HEK293 (cell line): ENCODE results near the gene DIO1.

Experiments
- CTCF ChIA-PET: fragments of 350-600 bp; formaldehyde crosslinking; extraction: SDS; loops from one replicate; lab custom pipeline; 2021; ENCODE audit warnings: antibody characterized with exemption; lab: Yijun Ruan, JAX
- POLR2A ChIA-PET: fragments of 300-600 bp; formaldehyde crosslinking; extraction: SDS; loops from one replicate; lab custom pipeline; 2020; ENCODE audit warnings: antibody characterized with exemption, inconsistent platforms; lab: Yijun Ruan, JAX
- H3K27ac ChIP-seq: fragments of 200-500 bp; sonication (Bioruptor generic); 2 replicates; pipeline ENCODE4 v1.5.1; 2014; ENCODE audit warnings: low read depth, low read length, control low read depth, inconsistent platforms; ENCODE audit errors: extremely low read depth
- H3K36me3 ChIP-seq, 2 experiments: fragments of 200-500 bp in 1 of 2; sonication (Bioruptor generic) in 1 of 2; 1 replicate in 1 of 2; 2 replicates in 1 of 2; pipeline ENCODE4 v1.5.1; 2014 to 2017; ENCODE audit warnings: inconsistent platforms in 2 of 2, low read length in 2 of 2; ENCODE audit not compliant: control insufficient read depth in 2 of 2, insufficient read depth in 1 of 2
- H3K4me1 ChIP-seq: fragments of 200-500 bp; sonication (Bioruptor generic); 2 replicates; pipeline ENCODE4 v1.5.1; 2014; ENCODE audit warnings: mild to moderate bottlenecking, low read length, inconsistent platforms; ENCODE audit not compliant: control insufficient read depth, insufficient read depth
- H3K4me3 ChIP-seq: 2 replicates; pipeline ENCODE4 v1.5.1; 2011; ENCODE audit warnings: low read depth, mild to moderate bottlenecking, control low read depth, low read length, moderate library complexity
- H3K9me3 ChIP-seq: fragments of 200-500 bp; sonication (Bioruptor generic); 2 replicates; pipeline ENCODE4 v1.5.1; 2014; ENCODE audit warnings: low read depth, low read length, inconsistent platforms; ENCODE audit not compliant: control insufficient read depth, insufficient read depth
- AEBP2 ChIP-seq: fragments of 450-650 bp; formaldehyde crosslinking; IDR thresholded peaks from 2 replicates; pipeline ENCODE4 v1.5.1; 2016; ENCODE audit warnings: missing biosample characterization, missing genetic modification characterization, borderline replicate concordance
- HOXA7 ChIP-seq: sonication (generic); formaldehyde crosslinking; IDR thresholded peaks from 2 replicates; pipeline ENCODE4 v1.8.1; 2022; ENCODE audit warnings: missing genetic modification reagents, borderline replicate concordance
- REPIN1 ChIP-seq: fragments of 450-650 bp; formaldehyde crosslinking; IDR thresholded peaks from 2 replicates; pipeline ENCODE4 v1.5.1; 2017; ENCODE audit warnings: missing biosample characterization, missing genetic modification characterization, low read depth
- ZBTB17 ChIP-seq: fragments of 450-650 bp; formaldehyde crosslinking; IDR thresholded peaks from 2 replicates; pipeline ENCODE4 v1.5.1; 2016; ENCODE audit warnings: missing biosample characterization, missing genetic modification characterization
- ZFP37 ChIP-seq: fragments of 450-650 bp; formaldehyde crosslinking; IDR thresholded peaks from 2 replicates; pipeline ENCODE4 v1.5.1; 2016; ENCODE audit warnings: missing biosample characterization, missing genetic modification characterization
- ZNF132 ChIP-seq: fragments of 450-650 bp; formaldehyde crosslinking; IDR thresholded peaks from 2 replicates; pipeline ENCODE4 v1.5.1; 2017; ENCODE audit warnings: missing biosample characterization, missing genetic modification characterization, borderline replicate concordance
- ZNF133 ChIP-seq: fragments of 450-650 bp; formaldehyde crosslinking; IDR thresholded peaks from 2 replicates; pipeline ENCODE4 v1.5.1; 2016; ENCODE audit warnings: missing biosample characterization, missing genetic modification characterization
- ZNF157 ChIP-seq: fragments of 450-650 bp; formaldehyde crosslinking; IDR thresholded peaks from 2 replicates; pipeline ENCODE4 v1.5.1; 2016; ENCODE audit warnings: missing biosample characterization, missing genetic modification characterization
- ZNF266 ChIP-seq: fragments of 450-650 bp; formaldehyde crosslinking; IDR thresholded peaks from 2 replicates; pipeline ENCODE4 v1.5.1; 2016; ENCODE audit warnings: missing biosample characterization, missing genetic modification characterization, low read depth
- ZNF324 ChIP-seq: fragments of 450-650 bp; formaldehyde crosslinking; IDR thresholded peaks from 2 replicates; pipeline ENCODE4 v1.5.1; 2016; ENCODE audit warnings: missing biosample characterization, missing genetic modification characterization
- ZNF510 ChIP-seq: fragments of 450-650 bp; formaldehyde crosslinking; IDR thresholded peaks from 2 replicates; pipeline ENCODE4 v1.5.1; 2018; ENCODE audit warnings: mild to moderate bottlenecking, missing genetic modification characterization, missing biosample characterization; ENCODE audit not compliant: insufficient replicate concordance
- ZNF560 ChIP-seq: fragments of 450-650 bp; formaldehyde crosslinking; IDR thresholded peaks from 2 replicates; pipeline ENCODE4 v1.5.1; 2017; ENCODE audit warnings: missing biosample characterization, missing genetic modification characterization, borderline replicate concordance
- ZNF561 ChIP-seq: fragments of 450-650 bp; IDR thresholded peaks from 2 replicates; pipeline ENCODE4 v1.5.1; 2018; ENCODE audit warnings: missing biosample characterization, missing genetic modification characterization, borderline replicate concordance
- ZNF600 ChIP-seq: fragments of 450-650 bp; formaldehyde crosslinking; IDR thresholded peaks from 2 replicates; pipeline ENCODE4 v1.5.1; 2016; ENCODE audit warnings: missing biosample characterization, missing genetic modification characterization
- ZNF76 ChIP-seq: fragments of 450-650 bp; formaldehyde crosslinking; IDR thresholded peaks from 2 replicates; pipeline ENCODE4; 2016; ENCODE audit warnings: low read depth, missing biosample characterization, missing genetic modification characterization, borderline replicate concordance
- ZXDB ChIP-seq: fragments of 450-650 bp; formaldehyde crosslinking; IDR thresholded peaks from 2 replicates; pipeline ENCODE4 v1.5.1; 2016; ENCODE audit warnings: missing biosample characterization, missing genetic modification characterization
- TF ChIP-seq, protein P1 (sequence below): fragments of 450-650 bp; formaldehyde crosslinking; IDR thresholded peaks from 2 replicates; pipeline ENCODE4 v1.5.1; 2016; ENCODE audit warnings: missing biosample characterization, missing genetic modification characterization
- TF ChIP-seq, protein P2 (sequence below): fragments of 450-650 bp; formaldehyde crosslinking; conservative IDR thresholded peaks from 2 replicates; pipeline ENCODE4 v1.5.1; 2016; ENCODE audit warnings: low read depth, missing biosample characterization, missing genetic modification characterization

Gene DIO1

GRCh38 chr1:53893999-53894636, at the start of gene DIO1:
Gene DIO1, plus strand, starts transcription at chr1:53894187. Its CDS starts 24 bp downstream, at chr1:53894211.
- POLR2A ChIA-PET = no interaction called here
- no peaks in the 10 kb centered on the region; the same call in 1 of the 2 replicates for H3K4me1 ChIP-seq
- H3K36me3 ChIP-seq = no peaks in the 10 kb centered on the region
- TF ChIP-seq REPIN1 (tag by site-specific recombination) = no peak
- no peak for TF ChIP-seq ZXDB
- TF ChIP-seq, protein P1, sequence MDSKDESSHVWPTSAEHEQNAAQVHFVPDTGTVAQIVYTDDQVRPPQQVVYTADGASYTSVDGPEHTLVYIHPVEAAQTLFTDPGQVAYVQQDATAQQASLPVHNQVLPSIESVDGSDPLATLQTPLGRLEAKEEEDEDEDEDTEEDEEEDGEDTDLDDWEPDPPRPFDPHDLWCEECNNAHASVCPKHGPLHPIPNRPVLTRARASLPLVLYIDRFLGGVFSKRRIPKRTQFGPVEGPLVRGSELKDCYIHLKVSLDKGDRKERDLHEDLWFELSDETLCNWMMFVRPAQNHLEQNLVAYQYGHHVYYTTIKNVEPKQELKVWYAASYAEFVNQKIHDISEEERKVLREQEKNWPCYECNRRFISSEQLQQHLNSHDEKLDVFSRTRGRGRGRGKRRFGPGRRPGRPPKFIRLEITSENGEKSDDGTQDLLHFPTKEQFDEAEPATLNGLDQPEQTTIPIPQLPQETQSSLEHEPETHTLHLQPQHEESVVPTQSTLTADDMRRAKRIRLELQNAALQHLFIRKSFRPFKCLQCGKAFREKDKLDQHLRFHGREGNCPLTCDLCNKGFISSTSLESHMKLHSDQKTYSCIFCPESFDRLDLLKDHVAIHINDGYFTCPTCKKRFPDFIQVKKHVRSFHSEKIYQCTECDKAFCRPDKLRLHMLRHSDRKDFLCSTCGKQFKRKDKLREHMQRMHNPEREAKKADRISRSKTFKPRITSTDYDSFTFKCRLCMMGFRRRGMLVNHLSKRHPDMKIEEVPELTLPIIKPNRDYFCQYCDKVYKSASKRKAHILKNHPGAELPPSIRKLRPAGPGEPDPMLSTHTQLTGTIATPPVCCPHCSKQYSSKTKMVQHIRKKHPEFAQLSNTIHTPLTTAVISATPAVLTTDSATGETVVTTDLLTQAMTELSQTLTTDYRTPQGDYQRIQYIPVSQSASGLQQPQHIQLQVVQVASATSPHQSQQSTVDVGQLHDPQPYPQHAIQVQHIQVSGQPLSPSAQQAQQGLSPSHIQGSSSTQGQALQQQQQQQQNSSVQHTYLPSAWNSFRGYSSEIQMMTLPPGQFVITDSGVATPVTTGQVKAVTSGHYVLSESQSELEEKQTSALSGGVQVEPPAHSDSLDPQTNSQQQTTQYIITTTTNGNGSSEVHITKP (tag by site-specific recombination) = no peak
- TF ChIP-seq ZBTB17 (tag by site-specific recombination) = peak; percentile 65
- TF ChIP-seq ZNF76 (tag by site-specific recombination) = no peak
- TF ChIP-seq, all 188 proteins: peak for 1
- Histone ChIP-seq H3K27ac (no peak within 1 kb of the TSS), H3K9me3 (no peaks in the 10 kb centered on the region), H3K4me3 (no peak within 1 kb of the TSS)
- CTCF ChIA-PET = interaction anchor here (1.1 kb wide), 1 partner anchor 65 kb away, joined by 4 read pairs; no protein-coding TSS in a partner anchor

GRCh38 chr1:53847980-53848379, 46.0 kb upstream of the DIO1 start:
- Histone ChIP-seq H3K27ac (no peak overlapping the region), H3K36me3 (peaks cover 0 to 6% of the 10 kb centered on the region in 2 experiments; a peak in 1 of 3 replicates), H3K4me1 (no peaks in the 10 kb centered on the region), H3K4me3 (no peak overlapping the region), H3K9me3 (no peaks in the 10 kb centered on the region)
- TF ChIP-seq HOXA7 (CRISPR knock-in tag) = no peak
- TF ChIP-seq ZNF561 = no peak
- TF ChIP-seq, protein P2, sequence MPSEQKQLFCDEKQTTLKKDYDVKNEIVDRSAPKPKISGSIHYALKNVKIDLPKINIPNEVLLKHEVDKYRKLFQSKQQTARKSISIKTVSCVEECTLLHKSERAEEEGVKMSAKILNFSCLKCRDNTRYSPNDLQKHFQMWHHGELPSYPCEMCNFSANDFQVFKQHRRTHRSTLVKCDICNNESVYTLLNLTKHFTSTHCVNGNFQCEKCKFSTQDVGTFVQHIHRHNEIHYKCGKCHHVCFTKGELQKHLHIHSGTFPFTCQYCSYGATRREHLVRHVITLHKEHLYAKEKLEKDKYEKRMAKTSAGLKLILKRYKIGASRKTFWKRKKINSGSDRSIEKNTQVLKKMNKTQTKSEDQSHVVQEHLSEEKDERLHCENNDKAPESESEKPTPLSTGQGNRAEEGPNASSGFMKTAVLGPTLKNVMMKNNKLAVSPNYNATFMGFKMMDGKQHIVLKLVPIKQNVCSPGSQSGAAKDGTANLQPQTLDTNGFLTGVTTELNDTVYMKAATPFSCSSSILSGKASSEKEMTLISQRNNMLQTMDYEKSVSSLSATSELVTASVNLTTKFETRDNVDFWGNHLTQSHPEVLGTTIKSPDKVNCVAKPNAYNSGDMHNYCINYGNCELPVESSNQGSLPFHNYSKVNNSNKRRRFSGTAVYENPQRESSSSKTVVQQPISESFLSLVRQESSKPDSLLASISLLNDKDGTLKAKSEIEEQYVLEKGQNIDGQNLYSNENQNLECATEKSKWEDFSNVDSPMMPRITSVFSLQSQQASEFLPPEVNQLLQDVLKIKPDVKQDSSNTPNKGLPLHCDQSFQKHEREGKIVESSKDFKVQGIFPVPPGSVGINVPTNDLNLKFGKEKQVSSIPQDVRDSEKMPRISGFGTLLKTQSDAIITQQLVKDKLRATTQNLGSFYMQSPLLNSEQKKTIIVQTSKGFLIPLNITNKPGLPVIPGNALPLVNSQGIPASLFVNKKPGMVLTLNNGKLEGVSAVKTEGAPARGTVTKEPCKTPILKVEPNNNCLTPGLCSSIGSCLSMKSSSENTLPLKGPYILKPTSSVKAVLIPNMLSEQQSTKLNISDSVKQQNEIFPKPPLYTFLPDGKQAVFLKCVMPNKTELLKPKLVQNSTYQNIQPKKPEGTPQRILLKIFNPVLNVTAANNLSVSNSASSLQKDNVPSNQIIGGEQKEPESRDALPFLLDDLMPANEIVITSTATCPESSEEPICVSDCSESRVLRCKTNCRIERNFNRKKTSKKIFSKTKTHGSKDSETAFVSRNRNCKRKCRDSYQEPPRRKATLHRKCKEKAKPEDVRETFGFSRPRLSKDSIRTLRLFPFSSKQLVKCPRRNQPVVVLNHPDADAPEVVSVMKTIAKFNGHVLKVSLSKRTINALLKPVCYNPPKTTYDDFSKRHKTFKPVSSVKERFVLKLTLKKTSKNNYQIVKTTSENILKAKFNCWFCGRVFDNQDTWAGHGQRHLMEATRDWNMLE (tag by site-specific recombination) = no peak
- no peak for TF ChIP-seq ZFP37 (tag by site-specific recombination)
- POLR2A ChIA-PET = no interaction called here
- CTCF ChIA-PET = interaction anchor here (1.3 to 5.2 kb wide), 2 partner anchors 13 to 31 kb away, joined by 3 to 35 read pairs; no protein-coding TSS in a partner anchor

DNA sequence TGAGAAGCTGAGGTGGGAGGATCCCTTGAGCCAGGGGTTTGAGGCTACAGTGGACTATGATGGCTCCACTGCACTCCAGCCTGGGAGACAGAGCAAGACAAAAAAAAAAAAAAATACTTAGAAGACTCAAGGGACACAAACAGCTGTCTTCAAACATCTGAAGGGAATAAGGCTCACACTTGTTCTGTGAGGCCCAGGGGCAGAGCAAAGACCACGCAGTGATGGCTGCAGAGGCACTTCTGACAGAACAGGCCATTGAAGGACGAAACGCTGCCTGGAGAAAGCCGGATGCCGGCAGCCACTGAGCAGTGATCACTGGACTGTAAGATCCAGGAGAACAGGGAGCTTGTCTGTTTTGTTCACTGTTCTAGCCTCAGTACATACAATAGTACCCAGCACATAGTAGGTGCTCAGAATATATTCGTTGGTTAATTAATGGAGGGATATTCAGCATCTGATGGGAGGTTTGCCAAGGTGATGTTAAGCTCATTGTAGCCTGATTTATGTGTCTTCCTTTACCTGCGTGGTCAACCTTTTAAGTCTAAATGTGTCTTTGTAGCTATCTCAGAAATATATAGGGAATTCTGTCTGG, 43.8 kb upstream of the DIO1 start:
- POLR2A ChIA-PET = no interaction called here
- TF ChIP-seq ZNF132 (tag by site-specific recombination) (no peak), ZNF266 (no peak), ZNF600 (no peak), ZNF560 (tag by site-specific recombination) (no peak), ZNF510 (tag by site-specific recombination) (no peak), ZNF324 (no peak), AEBP2 (tag by site-specific recombination) (no peak), ZNF133 (no peak), ZNF157 (tag by site-specific recombination) (no peak)

More for the DNA sequence above, 43.8 kb upstream of the DIO1 start:
- Histone ChIP-seq H3K27ac (no peak overlapping the region), H3K9me3 (no peaks in the 10 kb centered on the region), H3K4me1 (no peaks in the 10 kb centered on the region), H3K4me3 (no peak overlapping the region), H3K36me3 (peaks cover 0 to 23% of the 10 kb centered on the region in 2 experiments; a peak in 1 of 3 replicates)
- CTCF ChIA-PET = interaction anchor here (0.6 to 5.2 kb wide), 5 partner anchors 9 to 83 kb away, joined by 3 to 35 read pairs (median 3); no protein-coding TSS in a partner anchor
